KG1 (cell line): ENCODE results near the gene RYR2.
"Not testable (repeated sequence)": the region's sequence is repeated elsewhere in the genome, so short reads cannot be mapped to it uniquely, and the experiment has no call there.

Experiments used
- DNase-seq: peaks from one replicate; lab custom pipeline; 2025; lab: John Stamatoyannopoulos, UW

RYR2 gene

DNA sequence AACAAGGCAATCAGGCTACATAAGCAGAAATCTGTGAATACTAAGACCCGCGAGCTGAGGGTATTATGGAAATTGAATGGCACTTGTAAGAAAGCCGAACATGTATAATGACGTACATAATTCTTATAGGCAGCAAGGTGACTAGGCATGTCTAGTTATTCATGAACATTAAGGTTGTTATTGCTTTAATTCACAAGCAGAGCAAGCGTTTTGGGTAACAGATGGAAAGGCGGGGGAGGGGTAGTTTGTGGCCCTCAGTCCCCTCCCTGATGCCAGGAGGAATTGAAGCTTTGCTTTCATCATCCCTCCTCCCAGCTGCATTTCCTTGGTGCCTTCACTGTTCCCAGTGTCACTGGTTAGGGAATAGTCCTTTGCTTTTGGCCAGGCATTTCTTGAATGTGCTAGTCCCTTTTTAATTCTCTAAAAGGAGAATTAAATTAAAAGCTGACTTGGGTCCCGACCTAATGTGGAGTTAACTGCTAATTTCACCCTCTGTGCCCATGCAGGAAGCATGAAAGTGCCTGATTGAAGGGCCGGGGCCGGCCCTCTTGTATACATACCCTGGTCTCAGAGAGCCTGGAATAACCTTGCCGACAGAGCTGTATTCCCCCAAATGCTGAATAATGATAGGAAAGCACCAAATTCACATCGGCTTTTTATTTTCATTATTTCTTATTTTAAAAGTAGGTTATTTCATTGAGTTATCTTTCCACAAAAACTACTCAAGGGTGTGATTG, 42.5 kb downstream of the RYR2 start:
- no peak for DNase-seq

DNA sequence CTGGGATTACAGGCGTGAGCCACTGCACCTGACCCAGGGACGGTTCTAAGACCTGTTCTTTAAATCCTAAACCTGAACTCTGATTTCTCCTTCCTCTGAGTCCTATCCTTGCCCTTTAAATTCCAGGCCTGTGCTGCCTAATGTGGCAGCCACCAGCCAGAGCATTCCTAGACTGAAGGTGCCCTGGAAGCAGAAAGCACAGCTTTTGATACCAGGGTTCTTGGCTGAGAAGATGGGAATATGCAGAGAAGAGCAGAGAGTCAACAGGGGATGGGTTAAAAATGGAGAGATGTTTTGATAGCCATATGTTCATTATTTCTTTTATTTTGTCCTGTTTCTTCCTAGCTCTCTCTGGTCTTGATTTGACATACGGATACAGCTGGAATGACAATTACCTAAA, 49.7 kb downstream of the RYR2 start:
- DNase-seq = no peak

DNA sequence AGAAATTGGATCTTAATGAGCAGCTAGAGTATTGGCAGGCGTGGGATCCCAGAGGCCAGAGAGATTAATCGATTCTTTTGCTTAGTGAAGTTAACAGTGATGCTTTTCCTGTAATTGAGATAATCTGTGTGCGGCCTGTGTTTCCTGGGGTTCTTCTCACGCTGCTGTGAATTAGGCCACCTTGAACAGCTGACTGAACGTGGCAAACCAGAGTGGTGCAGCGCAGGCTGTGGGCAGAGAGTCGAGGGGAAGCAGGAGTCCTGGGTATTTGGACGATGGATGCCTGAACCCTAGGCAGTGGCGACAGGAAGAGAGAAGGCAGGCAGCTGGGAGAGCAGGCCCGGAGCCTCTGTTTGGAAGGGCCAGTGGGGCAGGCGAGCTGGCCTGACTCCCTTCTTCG, 51.7 kb downstream of the RYR2 start:
- DNase-seq = no peak

DNA sequence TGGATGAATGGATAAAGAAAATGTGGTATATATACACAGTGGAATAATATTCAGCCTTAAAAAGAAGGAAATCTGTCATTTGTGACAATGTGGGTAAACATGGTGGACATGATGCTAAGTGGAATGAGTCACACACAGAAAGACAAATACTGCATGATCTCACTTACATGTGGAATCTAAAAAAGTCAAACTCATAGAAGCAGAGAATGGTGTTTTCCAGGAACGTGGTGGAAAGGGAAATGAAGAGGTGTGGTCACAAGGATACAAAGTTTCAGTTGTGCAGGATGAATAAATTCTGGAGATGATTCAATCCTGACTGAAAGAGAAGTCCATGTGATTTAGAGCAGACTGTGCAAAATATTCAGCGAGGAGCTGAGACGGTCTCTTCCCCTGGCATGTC, 56.6 kb downstream of the RYR2 start:
- DNase-seq = no peak

DNA sequence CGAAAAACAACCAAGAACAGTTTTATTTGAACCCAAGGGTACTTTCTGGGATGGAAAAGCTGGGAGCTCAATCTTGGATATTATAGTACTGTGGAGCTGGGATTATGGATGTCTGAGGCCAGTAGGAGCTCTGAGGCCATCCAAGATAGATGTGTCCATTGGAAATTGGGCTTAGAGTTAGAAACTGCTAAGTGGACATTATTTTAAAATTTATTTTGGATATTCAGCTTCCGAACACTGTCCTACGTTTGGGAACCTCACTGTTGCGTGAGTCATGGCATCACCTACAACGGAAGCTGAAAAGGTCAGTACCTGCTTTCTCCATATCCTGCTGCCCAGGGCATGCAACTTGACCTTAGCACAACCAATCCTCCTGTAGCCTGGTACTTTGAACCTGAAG, 61.0 kb downstream of the RYR2 start:
- no peak for DNase-seq

DNA sequence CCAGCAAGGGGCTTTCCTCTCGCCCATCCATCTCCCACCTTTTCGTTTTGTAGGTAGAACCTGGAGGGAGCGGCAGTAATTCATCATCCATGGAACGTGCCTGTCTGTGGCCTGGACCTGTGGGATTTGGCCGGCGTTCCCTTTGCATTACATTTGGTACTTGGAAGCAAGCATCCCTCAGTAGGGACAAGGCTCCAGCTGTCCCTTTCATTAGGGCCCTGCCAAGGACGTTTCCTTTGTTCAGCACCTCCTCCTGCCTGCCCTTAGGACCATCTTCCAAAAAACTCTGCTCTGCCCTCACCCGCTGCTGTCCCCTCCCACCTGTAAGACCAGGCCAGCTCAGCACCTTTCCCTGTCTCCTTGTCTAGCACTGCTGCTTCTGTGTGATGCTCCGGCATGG, 62.1 kb downstream of the RYR2 start:
- DNase-seq = no peak

DNA sequence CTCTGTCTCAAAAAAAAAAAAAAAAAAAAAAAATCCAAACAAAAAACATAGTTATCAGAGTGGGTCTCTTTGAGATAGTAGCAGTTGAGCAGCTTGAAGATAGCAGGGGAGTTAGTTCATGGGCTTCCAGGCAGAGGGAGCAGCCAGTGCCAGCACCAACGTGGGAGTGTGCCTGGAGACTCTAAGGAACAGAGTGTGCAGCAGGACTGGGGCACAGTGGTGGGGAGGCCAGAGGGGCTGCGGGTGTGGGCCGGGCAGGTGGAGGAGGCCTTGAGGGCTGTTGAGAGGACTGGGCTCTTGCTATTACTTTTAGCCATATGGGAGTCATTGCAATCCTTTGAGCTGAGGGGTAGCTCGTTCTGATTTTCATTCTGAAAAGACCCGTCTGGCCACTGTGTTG, 63.8 kb downstream of the RYR2 start:
- no peak for DNase-seq

DNA sequence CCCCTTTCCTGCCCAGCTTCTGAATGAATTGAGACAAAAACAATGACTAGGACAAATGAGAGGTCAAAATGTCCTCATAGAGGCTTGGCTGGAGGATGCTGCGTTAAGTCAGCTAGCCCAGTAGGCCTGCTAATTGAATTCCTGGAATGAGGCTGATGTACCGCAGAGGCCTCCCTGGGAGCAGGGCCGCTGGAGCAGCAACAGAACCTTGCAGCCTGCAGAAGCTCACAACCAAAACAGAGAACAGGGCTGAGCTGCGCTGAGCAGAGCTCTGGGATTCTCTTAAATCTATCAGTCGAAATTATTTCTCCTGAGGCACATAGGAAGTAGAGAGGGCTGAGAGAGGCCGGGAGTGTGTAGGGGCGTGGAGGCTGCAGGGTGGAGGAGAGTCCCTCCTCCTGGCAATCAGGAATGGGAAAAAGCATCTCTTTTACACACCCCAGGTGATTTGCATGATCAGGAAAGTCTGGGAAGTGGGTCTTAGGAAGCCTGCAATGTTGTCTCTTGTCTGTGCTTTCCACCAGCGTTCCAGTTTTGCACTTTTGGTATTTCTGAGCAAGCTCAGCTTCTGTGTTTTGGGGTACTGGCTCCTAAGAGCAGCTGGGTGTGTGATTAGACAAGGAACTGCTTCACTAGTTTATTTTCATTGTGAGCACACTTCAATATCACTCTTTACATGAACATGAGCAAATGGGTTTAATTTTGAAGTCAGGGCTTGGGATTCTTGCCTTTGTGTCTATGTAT, 66.5 kb downstream of the RYR2 start:
- DNase-seq = no peak

DNA sequence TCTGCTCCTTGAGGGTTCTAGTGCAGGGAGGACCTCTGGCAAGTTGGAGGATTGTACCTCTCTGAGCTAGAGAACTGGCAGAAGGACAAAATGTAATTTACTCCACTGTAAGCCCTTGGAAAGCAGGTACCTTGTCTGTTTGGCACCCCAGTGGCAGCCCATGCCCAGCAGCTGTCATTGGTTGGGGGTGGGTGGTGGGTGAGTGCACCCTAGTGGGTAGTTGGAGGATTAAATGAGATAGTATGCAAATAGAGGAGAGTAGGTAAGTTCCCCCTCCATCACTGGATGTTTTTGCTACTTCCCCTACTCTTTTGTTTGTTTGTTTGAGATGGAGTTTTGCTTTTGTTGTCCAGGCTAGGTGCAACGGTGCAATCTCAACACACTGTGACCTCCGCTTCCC, 69.8 kb downstream of the RYR2 start:
- DNase-seq = no peak

DNA sequence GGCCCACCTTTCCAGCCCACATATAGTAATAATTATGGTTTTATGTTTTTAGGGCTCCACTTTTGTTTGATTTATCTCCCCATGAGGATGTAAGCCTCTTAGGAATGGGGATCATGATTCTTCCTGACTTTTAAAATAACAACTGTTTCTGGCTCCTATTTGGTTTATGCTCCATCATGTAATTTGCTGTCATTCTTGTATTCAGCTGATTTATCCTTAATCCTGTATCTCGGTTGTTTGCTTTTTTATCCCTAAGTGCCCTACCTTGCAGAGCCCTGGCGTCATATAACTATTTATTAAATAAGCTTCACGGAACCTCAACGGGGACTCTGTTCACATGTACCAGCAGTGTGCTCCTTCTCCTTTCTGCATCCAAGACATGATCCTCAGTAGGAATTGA, 70.7 kb downstream of the RYR2 start:
- DNase-seq = no peak

DNA sequence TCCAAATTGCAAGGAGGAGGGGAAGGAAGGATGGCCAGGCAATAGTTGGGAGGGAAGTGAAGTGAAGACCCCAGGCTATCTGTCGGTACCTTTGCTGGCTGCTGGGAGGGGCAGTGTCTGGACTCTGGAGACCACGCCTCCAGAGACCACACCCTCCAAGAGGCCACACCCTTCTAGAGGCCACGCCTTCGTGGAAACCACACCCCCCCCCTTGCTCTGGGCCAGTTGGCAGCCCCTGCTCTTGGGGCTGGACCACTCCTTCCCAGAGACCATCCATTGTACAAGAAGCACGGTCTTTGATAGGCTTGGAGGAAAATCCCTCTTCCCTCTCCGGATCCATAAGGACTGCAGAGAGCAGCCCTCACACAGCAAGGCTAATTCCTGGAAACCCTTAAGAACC, 73.1 kb downstream of the RYR2 start:
- DNase-seq = no peak

DNA sequence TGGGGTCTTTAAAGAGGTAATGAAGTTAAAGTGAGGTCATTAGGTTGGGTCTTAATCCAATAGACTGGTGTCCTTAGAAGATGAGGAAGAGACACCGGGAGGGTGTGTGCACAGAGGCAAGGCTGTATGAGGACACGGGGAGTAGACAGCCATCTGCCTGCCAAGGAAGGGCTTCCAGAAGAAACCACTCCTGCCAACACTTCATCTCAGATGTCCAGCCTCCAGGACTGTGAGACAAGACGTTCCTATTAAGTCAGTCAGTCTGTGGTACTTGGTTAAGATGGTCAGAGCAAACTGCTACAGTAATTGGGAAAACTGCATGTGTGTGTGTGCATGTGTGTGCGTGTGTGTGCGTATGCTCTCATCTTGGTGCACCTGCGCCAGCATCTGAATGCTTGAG, 77.1 kb downstream of the RYR2 start:
- DNase-seq = no peak

DNA sequence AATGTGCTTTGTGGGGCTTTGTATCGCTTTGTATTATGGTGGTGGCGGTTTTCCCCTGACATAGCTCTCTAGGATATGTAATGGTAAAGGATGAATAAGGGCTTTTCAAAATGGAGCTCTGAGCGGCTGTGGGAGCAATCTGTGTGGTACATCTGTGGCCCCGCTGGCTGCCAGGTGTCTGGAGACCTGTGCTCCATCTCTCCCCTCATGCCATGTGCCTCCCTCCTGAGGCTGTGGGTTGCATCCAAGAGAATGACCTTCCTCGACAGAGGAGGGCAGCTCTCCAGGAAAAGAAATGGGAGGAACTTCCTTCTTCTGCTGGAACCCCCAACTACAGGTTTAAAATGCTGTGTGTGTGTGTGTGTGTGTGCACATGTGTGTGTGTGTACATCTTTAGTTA, 78.7 kb downstream of the RYR2 start:
- DNase-seq = no peak

DNA sequence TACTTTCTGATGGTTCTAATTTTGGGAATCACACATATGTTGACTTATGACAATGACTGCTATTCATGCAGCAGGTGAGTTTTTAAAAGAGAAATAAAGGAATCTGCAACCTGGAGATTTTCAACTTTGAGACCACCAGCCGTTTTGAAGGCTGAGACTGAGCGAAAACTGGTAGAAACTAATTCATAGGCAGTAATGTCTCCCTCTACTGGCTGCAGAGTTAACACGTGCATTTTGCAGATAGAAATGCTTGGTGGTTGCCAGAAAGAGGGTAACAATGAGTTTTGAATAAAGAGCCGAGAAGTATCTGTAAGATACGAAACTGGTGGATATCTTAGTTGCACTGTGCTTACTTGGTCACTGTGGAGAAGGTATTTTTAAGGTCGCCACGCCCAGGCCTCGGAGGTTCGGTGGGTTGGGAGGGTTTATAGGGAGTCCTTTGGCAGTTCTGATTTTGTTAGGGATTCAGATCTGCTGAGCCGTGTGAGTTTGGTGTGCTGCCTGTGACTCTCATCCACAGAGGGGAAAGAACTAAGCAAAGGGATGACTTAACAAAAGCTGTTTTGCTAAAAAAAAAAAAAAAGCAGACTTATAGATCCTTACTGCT, 83.0 kb downstream of the RYR2 start:
- DNase-seq = peak; percentile 2

DNA sequence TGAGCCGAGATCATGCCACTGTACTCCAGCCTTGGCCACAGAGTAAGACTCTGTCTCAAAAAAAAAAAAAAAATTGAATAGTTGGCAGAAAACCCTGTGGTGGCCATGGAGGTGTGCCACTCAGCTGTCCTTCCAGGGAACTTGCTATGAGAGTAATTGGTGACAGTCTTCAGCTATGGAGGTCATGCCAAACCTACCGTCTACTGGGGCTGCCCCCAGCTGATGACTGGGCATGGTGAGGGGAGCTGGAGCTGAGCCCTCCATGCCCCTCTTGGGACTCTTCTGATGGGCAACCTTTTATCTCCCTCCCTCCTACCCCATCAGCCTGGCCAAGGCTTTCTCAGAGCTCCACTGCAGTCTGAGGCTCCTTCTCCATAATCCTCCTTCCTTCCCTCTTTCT, 84.2 kb downstream of the RYR2 start:
- DNase-seq = no peak

DNA sequence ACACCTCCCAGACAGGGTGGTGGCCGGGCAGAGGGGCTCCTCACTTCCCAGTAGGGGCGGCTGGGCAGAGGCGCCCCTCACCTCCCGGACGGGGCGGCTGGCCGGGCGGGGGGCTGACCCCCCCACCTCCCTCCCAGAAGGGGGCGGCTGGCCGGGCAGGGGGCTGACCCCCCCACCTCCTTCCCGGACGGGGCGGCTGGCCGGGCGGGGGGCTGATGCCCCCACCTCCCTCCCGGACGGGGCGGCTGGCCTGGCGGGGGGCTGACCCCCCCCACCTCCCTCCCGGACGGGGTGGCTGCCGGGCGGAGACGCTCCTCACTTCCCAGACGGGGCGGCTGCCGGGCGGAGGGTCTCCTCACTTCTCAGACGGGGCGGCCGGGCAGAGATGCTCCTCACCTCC, 85.3 kb downstream of the RYR2 start:
- DNase-seq = not testable (repeated sequence)

DNA sequence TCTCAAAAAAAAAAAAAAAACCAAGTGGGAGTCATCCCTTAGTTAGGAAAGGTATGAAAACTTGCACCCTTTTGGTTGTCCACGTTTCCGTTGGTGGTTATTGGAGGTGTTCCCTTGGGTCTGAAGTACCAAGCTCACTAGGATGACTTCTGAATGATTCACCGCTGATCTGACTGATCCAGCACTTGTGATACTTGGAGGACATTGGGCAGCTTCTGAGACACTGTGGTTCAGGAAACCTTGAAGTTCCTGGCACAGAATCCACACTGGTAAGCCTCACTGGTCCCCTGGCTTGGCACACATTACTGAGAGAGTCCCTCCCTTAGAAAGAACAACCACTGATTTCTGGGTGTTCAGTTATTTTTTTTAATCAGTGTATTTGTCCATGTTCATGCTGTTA, 91.9 kb downstream of the RYR2 start:
- no peak for DNase-seq

DNA sequence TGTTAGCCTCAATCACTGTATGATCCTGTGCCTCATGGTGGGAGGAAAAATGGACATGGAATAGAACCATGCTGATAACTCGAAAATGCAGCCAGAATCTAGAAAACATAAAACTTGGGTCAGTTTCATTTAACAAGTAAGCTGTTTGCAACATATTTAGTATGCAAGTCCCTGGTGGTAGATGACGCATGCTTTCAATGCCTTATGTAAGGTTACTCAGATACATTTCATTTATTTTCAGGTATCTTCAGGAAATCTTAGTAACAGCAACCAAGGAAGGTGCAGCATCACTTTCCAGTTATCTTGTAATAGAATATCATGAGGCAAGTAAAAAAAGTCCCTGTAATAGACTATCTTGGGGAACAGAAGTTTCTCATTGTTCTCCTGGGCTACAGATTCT, 92.9 kb downstream of the RYR2 start:
- DNase-seq = no peak

DNA sequence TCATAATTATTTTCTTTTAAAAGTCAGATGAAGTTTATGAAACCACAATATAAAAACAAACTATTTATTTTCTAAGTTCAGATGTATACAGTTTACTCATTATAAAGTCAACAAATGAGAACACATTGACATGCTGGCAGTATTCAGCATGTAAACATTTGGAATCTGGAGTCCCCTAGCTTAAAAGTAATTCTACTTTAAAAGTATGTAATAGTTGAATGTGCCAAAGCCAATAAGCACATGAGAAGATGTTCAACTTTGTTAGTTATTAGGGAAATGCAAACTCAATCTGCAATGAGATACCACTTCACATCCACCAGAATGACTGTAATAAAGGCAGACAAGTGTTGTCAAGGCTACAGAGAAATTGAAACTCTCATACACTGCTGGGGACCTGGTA, 96.6 kb downstream of the RYR2 start:
- no peak for DNase-seq

DNA sequence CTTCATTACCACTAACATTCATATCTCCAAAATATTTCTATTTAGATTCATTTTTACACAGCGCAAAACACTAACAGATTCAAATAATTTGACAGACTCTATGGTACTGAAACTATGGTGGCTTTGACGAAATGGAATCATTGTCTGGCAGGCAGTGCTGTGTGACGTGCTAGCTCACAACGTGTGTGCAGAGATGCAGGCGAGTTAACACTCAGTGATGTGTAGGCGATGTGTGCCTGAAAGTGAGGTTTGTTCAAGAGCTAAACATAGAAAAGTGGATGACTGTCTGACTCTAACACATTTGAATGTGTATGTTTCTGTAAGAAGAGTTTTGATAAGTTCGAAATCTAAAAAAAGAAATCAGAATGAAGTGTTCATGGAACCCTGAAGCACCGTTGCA, 97.7 kb downstream of the RYR2 start:
- no peak for DNase-seq

DNA sequence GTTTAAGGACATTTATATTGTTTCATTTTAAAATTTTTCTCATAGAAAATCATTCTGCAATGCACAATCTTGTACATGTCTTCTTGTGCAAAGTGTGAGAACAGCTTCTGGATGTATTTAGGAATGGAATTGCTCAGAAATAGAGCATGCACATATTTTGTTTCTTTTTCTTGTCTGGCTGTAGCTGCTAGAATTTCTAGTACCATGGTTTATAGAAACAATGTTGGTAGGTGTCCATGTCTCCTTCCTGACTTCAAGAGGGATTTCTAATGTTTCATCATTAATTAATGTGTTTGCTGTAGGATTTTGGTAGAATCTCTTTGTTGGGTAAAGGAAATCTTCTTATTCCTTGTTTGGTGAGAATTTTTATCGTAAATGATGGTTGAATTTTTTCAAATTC, 99.0 kb downstream of the RYR2 start:
- no peak for DNase-seq

DNA sequence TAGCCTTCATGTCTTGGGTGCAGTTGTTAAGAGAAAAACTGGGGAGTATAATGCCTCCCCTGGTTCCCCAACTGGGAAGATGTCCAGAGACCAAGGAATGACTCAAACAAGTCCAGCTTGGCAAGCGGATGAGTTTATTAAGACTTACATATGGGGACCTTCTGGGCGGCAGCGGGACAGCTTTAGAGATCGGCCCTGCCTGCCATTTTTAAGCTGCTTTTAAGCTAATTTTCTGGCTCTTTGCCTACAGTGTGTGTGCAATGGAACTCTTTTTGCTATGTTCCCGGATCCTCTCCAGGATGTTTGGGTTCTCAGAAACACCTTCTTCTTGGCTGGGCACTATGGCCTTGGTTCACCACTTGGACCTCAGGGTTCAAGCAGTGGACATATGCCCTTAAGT, 99.5 kb downstream of the RYR2 start:
- no peak for DNase-seq

DNA sequence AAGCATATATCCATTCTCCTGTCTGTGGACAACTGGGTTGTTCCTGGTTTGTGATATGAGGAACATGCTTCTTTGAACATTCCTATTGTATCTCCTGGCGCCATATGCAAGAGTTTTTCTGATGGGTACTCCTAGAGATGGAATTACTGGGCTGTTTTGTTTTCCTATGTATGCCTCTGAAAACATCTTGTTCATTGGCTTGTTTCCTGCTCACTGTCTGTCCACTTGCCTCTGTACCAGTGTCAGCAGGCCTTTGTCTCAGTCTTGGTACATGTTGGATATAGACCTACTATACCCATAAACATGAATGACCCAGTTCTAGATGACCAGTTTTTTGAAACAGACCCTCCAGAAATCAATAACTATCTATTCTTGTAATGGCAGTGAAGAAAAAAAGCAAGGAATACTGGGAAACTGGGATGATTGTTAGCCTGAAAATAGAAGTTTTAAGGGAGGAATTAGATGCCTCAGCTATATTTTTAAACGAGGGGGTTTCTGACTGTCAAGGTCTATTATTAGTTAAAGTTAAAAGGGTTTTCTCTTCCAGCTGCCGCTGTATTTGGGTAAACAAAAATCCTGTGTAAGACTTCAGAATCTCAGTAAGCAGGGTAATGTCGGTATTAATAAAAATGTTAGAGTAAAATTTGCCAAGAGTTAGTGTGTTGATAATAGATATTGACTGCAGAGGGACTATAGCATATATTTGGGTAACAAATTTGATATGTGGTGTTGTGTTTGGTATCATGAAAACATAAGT, 103.6 kb downstream of the RYR2 start:
- no peak for DNase-seq
